ENCODE measurements around the gene PTTG1IP.

The PTTG1IP gene

DNA sequence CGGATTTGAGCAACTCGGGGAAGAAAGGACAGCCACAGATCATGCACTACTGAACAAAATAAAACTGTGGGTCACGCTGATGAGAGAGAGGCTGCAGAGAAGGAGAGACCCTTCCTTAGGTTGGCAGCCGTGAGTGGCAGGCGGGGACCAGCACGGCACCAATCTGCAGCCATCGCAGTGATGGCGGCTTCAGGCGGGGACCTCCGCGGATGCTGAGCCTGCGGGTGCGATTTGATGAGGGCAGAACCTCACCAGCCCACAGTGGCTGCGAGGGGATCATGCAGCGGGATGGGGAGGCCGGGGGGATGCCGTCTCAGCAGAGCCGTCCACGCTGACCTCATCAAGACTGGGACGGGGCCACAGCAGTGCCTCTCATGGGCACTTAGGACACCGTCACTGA, 35.4 kb upstream of the PTTG1IP start:
- DNase-seq = no peak

DNA sequence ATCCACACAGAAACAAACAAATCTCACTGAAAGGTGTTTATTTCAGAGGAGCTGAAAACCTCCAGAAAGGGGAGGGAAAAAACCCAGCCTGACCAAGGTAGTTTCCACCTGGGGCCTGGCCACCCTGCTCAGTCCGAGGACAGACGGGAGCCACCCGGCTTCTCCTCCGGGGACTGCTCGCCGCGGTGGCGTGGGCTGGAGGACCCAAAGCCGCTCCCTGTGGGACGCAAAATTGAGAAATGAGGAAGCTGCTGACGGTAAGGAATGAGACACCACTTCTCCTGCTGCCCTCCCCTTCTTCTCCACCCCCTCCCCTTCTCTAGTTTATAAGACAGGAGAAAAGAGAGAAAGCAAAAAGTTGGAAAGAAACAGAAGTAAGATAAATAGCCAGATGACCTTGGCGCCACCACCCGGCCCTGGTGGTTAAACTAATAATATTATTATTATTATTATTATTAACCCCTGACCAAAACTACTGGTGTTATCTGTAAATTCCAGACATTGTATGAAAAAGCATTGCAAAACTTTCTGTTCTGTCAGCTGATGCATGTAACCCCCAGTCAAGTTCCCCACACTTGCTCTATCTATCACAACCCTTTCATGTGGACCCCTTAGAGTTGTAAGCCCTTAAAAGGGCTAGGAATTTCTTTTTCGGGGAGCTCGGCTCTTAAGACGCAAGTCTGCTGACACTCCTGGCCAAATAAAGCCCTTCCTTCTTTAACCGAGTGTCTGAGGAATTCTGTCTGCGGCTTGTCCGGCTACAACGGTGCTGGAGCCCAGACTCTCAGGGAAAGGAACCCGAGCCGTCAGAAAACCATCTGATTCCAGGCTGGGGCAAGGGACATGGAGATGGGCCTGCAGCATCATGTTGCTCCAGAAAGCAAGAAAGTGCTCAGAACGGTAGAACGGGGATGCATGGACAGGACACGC, 34.7 kb upstream of the PTTG1IP start:
- no peak for DNase-seq

DNA sequence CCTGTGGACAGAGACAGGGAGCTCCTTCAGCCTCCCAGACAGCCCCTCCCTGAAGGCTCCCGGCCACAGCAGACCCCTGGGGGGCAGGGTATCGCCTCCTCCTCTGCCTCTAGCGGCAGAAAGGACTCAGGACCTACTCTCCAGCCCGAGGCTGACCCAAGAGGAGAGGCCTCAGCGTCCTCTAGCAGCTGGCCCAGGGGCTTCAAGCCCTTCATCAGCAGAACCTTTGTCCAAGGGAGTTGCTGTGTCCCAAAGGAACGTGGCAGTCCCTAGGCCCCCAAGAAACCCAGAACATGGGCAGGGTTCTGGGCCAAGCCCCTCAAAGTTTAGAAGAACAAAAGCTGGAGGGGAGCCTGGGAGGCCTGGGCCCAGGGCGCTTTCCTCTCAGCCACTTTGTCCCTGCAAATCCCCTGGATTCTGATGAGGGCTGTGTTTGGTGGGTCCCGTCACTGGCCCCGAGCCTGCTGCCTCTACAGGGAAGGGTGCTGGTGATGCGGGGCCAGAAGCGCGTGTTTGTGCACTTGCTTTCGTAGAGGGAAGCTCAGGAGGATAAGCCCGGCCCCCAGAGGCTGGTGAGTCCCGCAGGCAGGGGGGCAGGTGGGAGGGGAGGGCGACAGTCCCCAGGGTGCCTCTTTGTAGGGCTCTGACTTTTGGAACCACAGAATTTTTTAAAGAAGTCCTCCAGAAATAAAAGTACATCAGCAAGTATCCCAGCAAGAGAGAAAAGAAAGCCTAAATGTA, 33.9 kb upstream of the PTTG1IP start:
- DNase-seq = no peak

DNA sequence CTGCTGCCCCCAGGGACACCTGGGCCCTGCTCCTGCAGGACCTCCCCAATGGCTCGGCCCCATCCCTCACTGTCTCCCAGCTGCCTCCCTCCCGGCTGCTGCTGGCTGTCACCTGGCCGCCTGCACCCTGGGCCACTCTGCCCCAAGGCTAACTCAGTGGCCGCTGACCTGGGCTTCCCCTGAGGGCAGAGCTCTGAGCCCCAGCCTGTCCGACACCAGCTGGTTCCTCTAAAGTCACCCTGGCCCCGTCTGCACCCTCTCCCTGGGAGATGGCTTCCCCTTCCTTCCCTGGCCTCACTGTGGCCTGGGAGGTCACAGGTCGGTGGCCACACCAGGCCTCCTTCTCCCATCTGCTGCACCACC, 32.2 kb upstream of the PTTG1IP start:
- DNase-seq = no peak

DNA sequence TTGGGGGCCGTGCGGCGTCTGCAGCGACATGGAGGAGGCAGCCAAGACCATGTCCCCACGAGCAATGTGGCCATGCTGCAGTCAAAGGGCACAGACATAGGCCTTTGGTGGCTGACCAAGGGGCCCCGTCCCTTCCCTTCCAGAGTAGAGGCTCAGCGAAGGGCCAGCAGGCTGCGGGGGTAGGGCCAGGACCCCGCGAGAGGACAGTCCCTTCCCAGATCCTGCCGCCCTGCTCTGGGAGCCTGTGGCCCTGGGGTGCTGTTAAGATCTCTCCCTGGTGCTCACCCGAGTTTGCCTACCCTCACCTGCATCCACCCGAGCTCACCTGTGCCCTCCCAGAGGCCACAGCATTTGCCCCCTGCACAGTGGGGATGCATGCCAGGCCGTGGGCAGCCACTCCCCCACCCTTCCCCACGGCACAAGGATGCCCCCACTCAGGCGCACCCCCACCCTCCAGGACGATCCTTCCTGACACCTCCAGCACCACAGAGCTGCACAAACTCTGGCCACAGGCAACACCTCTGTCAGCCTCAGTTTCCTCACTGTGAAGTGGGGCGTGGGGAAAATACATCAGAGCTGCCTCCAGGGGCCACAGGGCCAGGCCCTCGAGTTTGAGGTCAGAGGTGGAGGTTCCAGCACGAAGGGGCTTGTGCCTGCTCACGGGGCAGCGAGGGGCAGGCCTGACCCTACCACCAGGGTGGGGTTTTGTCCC, 31.7 kb upstream of the PTTG1IP start:
- DNase-seq = no peak

DNA sequence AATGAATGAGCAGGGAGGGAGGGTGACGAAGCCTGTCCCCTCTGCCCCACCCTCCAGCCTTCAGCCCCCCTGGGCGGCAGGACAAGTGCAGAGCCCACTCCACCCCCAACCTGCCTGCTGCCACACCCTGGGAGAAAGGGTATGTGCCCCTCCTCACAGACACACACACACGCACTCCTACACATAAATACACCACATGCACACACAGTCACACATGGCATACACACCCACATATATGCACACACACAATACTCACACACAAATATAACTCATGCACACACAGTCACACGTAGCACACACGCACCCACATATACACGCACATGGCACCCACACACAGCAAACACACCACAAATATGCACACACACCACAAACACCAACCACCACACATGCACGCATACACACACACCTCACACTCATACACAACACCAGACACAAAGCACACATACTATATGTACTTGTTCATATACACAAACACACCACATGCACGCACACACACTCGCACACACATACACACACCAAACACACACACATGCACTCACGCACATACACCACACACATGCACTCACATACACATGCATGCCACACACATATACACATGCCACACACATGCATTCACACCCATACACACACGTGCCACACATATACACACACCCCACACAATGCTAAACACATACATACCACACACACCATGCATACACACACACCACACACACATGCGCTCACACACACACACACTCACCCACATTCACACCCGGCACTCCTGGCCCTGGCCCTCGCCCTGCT, 30.8 kb upstream of the PTTG1IP start:
- no peak for DNase-seq

DNA sequence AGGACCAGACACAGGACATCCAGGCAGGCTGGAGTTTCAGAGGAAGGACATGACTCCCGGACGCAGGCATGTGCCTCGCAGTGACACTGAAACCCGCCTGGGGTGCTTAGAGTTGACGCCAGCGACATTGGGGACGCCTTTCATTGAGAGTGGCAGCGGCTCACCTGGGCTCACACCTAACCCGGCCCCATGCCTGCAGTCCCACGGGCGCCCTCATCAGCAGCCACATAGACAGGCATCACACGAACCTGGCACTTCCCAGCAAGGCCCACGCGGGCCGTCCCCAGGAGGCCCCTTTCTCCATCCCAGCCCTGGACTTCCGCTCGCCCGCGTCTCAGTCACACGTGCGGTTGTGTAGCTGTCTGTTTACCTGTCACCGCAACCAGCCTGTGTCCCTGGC, 30.2 kb upstream of the PTTG1IP start:
- no peak for DNase-seq

DNA sequence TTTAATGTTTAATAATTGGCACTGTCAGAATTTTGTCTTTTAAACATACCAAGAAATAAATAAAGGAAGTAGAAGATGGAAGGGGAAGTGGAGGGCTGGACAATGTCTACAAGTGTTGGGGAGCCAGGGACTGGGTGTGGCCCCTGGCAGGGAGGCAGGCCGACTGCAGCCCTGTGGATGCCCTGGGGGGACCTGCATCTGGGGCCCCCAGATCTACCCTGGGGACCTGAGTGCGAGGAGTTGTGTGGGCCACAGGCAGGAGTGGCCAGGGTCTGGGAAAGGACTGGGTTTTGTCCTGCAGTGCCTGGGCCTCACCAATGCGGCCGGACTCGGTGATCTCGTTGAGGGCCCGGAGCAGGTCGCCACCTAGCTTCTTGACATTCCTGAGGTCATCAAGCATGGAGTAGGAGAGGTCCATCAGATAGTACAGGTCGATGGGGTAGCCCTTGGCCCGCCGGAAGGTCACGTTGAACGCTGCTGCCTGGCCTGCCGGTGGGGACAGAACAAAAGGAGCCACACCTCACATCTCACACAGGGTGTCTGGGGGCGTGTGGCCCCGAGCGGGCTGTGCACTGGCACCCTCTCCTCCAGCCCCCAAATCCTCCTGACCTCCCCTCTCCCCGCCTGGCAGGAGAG, 29.7 kb upstream of the PTTG1IP start:
- no peak for DNase-seq

DNA sequence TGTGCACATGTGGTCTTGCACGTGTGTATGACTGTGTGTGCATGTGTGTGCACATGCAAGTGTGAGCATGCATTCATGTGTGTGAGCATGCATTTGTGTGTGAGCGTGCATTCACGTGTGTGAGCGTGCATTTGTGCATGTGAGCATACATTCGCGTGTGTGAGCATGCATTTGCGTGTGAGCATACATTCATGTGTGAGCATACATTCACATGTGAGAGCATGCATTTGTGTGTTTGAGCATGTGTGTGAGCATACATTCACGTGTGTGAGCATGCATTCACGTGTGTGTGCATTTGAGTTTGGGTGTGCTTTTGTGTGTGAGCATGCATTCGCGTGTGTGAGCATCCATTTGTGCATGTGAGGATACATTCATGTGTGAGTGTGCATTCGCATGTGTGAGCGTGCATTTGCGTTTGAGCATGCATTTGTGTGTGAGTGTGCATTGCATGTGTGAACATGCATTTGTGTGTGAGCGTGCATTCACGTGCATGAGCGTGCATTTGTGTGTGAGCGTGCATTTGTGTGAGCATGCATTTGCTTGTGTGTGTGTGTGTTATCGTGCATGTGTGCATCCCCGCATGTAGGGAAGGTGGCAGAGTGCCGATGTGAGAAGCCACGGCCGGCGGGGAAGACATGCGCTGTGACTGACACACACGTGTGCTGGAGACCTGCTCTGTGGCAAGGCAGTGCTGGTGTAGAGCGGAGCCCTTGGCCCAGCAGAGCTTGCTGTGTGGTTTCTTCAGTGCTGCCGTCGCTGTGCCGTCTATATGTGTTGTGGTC, 29.0 kb upstream of the PTTG1IP start:
- no peak for DNase-seq

DNA sequence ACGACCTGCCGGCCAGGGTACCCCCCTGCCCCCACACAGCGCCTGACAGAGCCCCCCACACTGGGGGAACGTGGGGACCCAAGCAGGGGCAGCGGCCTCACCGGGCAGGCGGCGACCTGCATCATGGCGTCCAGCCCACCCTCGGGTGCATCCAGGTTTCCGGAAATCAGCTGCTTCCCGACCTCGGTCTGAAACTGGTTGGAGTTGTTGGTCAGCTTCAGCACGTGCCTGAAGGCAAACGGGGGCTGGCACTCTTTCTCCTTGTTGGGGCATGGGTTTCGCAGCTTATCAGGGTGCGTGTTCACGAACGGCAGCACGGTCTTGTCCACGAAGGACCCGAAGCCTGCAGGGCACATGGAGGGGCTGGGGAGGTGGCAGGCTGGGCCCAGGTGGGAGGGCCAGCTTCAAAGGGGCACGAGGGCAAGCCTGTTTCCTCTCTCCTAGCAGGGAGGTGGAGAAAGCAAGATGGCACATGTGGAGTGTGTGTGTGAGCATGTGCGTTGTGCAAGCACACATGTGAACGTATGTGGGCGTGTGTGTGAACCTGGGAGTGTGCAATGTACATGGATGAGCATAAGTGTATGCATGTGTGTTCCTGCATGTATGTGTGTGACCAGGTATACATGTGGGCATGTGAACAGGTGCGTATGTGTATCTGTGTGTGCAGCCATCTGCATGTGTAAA, 28.0 kb upstream of the PTTG1IP start:
- DNase-seq = no peak

DNA sequence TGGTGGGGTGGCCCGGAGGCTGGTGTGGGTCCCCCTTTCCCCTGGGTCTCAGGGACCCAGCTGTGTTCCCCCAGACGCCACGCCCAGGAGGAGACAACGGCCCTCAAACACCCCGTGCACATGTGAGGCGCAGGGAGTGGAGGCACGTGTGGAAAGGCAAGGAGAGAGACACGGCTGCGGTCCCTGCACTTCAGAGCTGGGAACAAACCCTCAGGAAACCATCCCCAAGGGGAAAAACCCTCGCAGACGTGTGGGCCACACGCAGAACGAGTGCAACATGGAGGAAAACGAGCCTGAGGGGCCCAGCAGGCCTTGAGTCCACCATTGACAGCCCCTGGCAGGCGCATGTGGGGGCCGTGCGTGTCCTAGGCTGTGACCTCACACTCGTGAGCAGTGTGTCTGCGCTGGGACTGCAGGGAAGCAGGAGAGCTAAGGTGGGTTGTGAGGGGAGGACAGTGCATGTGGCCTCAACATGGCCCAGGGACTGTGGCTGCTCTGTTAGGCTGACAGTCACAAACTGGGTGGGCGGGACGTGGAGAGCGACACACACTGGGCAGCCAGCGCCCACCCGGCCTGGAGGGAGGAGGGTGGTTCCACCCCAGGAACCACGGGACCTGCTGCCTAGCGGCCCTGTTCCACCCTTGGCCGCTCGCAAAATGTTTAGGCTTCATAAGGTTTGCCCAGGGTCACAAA, 27.2 kb upstream of the PTTG1IP start:
- no peak for DNase-seq

DNA sequence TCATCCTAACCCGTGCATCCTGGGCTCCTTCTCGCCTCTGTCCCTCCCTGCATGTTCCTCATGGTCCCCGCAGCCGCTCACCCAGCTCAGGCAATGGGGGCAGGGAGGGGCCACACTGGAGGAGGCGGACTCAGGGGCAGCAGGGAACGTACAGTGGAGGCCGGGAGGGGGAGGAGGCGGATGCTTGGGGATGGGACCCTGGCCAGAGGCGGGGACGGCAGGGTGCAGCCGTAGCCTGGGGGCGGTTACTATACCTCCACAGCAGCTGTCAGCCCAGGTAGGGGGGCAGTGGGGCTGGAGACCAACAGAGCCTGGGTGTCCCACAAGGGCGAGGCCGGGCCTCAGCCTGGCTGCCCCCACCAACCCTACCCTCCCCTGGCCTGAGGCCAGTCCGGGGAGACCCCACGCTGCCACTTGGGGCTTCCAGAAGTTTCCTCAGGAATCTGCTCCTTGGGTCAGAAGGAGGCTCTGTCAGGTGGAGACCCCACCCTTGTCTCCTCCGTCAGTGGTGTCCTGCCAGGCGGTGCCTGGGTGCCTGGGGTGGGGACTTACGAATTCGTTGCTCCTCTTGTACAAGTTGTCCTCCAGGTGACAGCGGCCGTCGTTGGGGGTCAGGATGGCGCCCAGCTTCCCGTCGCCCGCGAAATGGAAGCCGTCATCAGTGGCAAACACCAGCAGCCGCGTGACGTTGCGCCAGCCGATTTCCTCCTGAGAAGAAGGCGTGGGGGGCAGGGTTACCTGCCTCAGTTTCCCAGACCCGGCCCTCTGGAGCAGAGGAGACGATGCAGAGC, 26.5 kb upstream of the PTTG1IP start:
- no peak for DNase-seq

DNA sequence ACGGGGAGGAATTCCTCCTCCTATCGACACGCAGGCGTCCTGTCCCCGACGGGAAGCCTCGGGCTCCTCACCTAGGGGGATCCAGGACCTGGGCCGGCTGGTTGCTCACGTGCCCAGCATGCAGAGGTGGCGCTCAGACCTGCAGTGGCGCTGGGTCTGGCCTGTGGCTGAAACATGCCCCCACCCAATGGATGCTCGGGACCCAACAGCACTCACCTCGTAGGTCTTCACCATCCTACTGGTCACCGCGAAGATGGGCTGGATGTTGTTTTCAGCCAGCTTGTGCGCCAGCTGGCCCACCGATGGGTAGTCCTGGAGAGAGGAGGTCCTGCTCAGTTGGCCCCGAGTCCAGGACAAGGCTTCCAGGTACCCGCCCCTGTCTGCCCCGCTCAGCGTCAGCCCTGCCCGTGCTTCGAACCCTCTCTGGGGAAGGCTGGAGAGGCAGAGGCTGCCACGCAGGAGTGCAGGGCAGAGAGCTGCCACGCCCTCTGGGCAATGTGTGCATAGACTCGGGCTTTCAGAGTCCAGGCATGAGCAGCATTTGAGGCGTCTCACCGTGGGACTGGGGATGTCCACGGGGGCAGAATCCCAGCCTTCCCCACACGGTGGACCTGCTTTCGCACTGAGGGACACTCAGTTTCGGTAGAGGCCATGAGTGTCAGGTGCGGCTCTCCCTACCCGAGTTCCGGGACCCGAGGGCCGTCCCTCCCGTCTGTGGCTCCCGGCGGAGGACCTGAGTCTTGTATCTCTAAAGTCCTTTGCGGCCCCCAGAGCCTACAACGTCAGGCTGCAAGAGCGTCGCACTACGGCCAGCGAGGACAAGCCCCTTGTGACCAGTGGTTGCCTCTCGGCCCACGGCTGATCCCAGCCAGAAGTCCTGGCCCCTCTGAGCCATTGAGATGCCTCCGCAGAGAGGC, 25.6 kb upstream of the PTTG1IP start:
- no peak for DNase-seq

DNA sequence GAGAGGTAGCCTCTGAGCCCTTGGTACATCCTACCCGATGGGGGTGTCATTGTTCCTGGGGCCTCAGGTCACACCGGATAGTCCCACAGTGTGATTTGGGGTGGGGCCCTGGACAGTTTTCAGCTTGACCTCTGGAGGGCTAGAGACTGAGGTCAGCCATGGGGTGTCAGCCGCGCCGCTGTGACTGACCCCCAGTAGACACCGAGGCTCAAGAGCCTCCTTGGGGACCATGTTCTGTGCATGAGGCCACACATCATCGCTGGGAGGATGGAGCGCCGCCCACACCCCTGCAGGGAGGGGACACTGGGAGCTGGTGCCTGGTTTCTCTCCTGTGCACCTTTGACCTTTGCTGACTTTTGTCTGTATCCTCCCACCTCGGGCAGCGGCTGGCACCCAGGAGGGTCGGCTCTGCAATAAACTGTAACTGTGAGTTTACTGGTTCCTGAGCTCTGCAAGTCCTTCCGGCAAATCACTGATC, 24.6 kb upstream of the PTTG1IP start:
- DNase-seq = no peak

DNA sequence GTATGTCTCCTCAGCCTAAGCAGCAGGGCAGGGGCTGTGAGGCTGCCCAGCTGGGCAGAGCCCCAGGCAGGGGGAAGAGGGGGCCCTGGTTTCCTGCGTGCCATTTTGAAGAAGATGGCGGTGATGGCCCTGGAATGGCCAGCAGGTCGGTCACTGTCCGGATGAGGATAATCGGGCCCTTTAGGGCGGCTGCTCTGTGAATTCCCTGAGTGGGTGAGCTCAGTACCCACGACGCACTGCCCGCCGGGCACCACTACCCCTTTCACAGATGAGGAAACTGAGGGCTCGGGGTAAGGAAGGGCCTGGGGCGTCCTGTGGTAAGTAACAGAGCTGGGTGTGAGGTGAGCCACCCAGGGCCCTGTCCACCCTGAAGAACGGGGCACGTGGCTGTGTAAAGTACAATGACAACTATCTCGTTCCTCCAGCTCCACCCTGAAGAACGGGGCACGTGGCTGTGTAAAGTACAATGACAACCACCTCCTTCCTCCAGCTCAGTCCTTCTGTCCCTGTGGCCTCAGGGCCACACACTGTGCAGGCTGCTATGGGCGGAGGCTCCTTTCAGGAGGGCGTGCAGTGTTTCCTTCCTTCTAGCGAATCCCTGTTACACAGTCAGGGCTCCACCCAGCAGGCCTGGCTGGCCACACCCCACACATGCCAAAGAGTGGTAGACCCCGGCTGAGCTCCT, 24.0 kb upstream of the PTTG1IP start:
- DNase-seq = no peak

DNA sequence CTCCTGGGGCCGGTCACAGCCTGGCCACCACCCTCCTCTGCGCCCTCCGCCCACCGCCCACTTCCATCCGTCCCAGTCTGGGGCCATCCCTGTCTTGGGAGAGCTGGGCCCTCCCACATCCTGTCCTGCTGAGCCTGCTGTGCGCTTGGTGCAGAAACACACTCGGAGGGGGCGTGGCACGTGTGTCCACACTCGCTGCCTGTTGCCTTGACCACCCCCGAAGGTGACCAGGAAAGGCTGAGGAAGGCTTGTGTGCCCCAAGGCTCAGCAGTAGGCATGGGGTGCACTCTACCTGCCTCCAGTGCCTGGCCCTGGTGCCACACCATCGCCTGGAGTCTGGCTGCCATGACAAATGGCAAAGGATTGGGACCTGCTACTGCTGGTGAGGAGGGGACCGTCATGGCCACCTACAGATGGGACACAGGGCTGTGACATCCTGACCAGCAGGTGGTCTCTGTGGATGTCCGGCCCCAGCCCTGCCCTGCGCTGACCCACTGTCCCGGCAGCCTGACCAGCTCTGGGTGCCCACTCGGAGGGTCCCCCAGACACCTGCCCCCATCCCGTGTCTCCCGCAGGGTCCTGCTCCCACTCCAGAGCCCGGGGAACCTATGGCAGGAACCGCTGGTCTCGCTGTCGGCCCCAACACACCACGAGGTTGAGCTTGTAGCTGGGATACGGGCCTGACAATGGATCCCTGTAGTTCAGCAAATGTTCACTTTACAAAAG, 23.2 kb upstream of the PTTG1IP start:
- no peak for DNase-seq

DNA sequence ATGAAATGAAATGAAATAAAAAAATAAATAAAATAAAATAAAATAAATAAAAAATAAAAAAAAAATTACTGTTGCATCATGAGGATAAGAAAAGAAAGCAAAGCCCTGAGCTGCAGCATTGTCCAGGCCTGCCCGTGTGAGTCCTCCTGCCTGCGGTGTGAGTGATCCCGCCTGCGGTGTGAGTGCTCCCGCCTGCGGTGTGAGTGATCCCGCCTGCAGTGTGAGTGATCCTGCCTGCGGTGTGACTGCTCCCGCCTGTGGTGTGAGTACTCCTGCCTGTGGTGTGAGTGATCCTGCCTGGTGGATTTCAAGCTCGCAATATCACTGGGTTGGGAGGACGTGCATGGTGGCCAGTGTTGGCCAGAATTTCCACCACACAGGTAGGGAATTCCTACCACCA, 22.4 kb upstream of the PTTG1IP start:
- DNase-seq = no peak

Measured in EL (cell line).